Measurements from ENCODE around the gene TLCD4. TPM values are rescaled to one million over a fixed set of nuclear protein-coding genes. Genes with fewer than 3 reads are reported as not detected.
"Not testable (repeated sequence)": the region's sequence is repeated elsewhere in the genome, so short reads cannot be mapped to it uniquely, and the experiment has no call there.

The TLCD4 gene
- total RNA-seq, 4 donors from 2014 or later: 2.5 to 18.9 (median 12.4) TPM

DNA sequence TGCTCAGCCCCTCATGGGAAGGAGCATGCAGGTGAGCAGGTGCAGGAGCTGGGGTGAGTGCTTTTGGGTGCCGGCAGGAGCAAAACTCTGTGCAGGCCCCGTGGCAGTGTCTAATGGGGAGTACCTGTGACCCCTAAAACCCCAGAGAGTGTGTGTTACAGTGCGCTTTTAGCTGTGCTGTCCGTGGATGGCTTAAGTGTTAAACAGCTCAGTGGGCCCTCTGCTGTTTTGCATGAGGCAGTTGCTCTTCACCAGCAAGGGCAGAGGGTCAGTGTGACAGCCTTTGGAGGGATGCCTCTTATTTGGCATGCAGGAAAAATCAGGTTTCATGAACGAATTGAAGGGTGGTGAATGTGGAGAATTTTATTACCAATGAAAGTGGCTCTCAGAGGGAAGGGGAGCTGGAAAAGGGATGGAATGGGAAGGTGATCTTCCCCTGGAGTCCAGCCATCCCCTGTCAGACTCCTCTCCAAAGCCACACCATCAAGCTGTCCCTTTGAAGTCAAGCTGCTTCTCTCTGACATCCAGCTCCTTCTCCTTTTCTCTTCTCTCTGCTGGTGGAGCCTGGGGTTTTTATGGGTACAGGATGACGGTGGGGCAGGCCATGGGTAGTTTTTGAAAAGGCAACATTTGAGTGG, 27.4 kb upstream of the TLCD4 start:
- Histone ChIP-seq H3K36me3 (no peaks in the 10 kb centered on the region), H3K4me3 (no peak overlapping the region), H3K9me3 (no peaks in the 10 kb centered on the region), H3K27me3 (no peaks in the 10 kb centered on the region), H3K27ac (no peak overlapping the region), H3K4me1 (no peaks in the 10 kb centered on the region)
- TF ChIP-seq, protein P1, sequence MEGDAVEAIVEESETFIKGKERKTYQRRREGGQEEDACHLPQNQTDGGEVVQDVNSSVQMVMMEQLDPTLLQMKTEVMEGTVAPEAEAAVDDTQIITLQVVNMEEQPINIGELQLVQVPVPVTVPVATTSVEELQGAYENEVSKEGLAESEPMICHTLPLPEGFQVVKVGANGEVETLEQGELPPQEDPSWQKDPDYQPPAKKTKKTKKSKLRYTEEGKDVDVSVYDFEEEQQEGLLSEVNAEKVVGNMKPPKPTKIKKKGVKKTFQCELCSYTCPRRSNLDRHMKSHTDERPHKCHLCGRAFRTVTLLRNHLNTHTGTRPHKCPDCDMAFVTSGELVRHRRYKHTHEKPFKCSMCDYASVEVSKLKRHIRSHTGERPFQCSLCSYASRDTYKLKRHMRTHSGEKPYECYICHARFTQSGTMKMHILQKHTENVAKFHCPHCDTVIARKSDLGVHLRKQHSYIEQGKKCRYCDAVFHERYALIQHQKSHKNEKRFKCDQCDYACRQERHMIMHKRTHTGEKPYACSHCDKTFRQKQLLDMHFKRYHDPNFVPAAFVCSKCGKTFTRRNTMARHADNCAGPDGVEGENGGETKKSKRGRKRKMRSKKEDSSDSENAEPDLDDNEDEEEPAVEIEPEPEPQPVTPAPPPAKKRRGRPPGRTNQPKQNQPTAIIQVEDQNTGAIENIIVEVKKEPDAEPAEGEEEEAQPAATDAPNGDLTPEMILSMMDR (IDR thresholded peaks at IDR 0.05): no peak
- TF ChIP-seq POLR2A (IDR thresholded peaks at IDR 0.05): no peak
- DNase-seq: no peak

DNA sequence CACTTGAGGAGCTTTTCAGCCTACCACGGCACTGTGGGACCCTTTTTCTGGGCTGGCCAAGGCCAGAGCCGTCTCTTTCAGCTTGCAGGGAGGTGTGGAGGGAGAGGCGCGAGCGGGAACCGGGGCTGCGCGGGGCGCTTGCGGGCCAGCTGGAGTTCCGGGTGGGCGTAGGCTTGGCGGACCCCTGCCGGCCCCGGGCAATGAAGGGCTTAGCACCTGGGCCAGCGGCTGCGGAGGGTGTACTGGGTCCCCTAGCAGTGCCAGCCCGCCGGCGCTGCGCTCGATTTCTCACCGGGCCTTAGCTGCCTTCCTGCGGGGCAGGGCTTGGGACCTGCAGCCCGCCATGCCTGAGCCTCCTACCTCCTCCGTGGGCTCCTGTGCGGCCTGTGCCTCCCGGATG, 25.9 kb upstream of the TLCD4 start:
- not testable (repeated sequence) for DNase-seq, H3K27ac ChIP-seq, H3K27me3 ChIP-seq, H3K36me3 ChIP-seq, H3K4me1 ChIP-seq, H3K4me3 ChIP-seq, H3K9me3 ChIP-seq

DNA sequence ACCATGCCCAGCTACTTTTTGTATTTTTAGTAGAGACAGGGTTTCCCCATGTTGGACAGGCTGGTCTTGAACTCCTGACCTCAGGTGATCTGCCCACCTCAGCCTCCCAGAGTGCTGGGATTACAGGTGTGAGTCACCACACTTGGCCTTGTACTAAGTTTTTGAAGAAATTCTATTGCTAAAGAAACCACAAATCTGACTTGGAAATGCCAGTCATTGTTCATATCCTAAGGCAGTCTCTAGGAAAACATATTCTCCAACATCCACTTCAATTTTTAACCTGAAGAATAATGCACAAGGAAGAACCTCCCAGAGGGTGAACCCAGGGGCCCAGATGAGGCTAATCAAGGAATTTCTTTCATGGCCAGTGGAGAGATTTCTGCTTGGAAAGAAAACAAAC, 24.3 kb upstream of the TLCD4 start:
- H3K27me3 ChIP-seq, H3K4me1 ChIP-seq, H3K36me3 ChIP-seq, H3K27ac ChIP-seq, H3K4me3 ChIP-seq, H3K9me3 ChIP-seq, DNase-seq: not testable (repeated sequence)

DNA sequence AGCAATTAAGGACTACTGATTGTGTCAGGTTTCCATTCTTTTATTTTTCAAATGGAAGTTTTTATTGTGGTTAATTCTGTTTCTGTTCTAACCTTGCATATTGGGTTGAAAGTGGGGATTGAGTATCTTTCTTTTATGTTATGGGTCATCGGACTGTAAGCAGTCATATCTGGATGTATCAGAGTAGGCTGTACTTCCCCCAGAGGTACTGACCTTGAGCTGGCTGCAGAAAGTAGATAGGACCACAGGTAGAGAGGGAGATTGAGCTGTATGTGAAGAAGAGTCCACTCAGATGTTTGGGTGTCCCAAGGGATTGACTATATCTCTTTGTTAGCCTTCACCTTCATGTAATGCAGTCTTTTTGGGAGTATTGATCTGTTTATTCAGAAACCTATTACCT, 23.9 kb upstream of the TLCD4 start:
- H3K4me1 ChIP-seq: no peaks in the 10 kb centered on the region

DNA sequence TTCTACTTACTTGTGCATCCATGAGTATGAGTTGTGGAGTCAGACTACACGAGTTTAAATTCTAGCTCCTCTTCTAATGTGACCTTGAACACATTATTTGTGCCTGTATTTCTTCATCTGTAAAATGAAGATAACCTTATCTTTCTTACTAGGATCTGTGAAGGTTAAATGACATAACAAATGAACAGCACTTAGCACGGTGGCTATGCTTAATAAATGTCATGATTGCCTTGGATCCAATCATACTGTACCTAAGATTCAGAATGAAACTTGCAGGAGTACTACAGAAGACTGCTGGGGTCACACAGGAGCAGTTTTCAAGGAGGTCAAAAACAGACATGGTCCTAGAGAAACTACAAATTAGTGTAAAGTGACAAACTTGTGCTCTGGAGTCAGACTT, 22.2 kb upstream of the TLCD4 start:
- no peaks in the 10 kb centered on the region for H3K9me3 ChIP-seq
- no peaks in the 10 kb centered on the region for H3K27me3 ChIP-seq
- no peak for DNase-seq
- no peaks in the 10 kb centered on the region for H3K4me1 ChIP-seq
- no peaks in the 10 kb centered on the region for H3K36me3 ChIP-seq
- H3K4me3 ChIP-seq: no peak overlapping the region
- H3K27ac ChIP-seq: no peak overlapping the region
- TF ChIP-seq, protein P1 (IDR thresholded peaks at IDR 0.05): no peak
- no peak for TF ChIP-seq POLR2A (IDR thresholded peaks at IDR 0.05)

More for the DNA sequence above, 23.9 kb upstream of the TLCD4 start:
- no peak for TF ChIP-seq POLR2A (IDR thresholded peaks at IDR 0.05)
- TF ChIP-seq, protein P1 (IDR thresholded peaks at IDR 0.05): no peak
- H3K36me3 ChIP-seq: no peaks in the 10 kb centered on the region
- no peak for DNase-seq
- H3K27ac ChIP-seq: no peak overlapping the region
- H3K9me3 ChIP-seq: no peaks in the 10 kb centered on the region
- no peak overlapping the region for H3K4me3 ChIP-seq
- H3K27me3 ChIP-seq: no peaks in the 10 kb centered on the region

DNA sequence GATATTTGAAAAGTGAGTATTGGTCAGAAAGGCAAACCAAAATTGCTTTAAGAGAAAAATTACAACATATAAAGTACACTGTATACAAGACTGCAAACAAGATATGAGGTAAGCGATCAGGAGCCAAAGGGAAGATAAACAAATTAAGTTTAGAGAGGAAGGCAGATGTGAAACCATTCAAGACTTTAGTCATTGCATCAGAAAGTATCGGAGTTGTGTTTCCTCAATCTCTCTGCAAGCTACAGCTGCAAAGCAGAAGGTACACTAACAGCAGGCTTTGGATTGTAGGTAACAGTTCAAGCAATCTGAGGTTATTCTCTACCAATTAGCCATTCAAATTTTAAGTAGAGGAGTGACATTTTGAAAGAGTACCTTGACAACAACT, 21.3 kb upstream of the TLCD4 start:
- Histone ChIP-seq H3K36me3 (no peaks in the 10 kb centered on the region), H3K27ac (peak overlapping the region in 1 of 4 donors; percentile 16), H3K9me3 (no peaks in the 10 kb centered on the region), H3K4me3 (no peak overlapping the region), H3K27me3 (no peaks in the 10 kb centered on the region), H3K4me1 (no peaks in the 10 kb centered on the region)
- DNase-seq: no peak
- no peak for TF ChIP-seq POLR2A (IDR thresholded peaks at IDR 0.05)
- TF ChIP-seq, protein P1 (IDR thresholded peaks at IDR 0.05): no peak
